ENCODE results near the gene KHDRBS1. TPM values are rescaled to one million over a fixed set of nuclear protein-coding genes. Genes with fewer than 3 reads are reported as not detected.
"Not testable (repeated sequence)": the region's sequence is repeated elsewhere in the genome, so short reads cannot be mapped to it uniquely, and the experiment has no call there.

KHDRBS1 gene
- total and polyA plus RNA-seq, 4 donors = 14.6 to 37.6 (median 24.5) TPM

DNA sequence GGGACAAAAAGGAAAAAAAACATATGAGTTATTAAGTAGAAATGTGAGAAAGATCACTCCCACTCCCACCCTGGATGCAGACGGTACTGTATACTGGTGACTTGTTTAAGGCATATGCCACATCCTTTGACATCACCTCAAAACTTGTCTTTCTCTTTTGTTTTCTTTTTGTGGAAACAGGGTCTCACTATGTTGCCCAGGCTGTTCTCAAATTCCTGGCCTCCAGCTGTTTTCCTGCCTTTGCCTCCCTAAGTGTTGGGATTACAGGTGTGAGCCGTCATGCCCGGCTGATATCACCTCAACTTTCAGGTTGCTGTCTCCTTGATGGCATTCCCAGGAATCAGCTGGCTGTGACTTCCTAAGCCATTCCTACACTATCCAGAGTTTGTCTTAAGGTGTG is 18.4 kb upstream of the KHDRBS1 start:
- no peaks in the 10 kb centered on the region for H3K9me3 ChIP-seq (ENCODE audit: control insufficient read depth in 4 of 4, low read length in 3 of 4)
- H3K9ac ChIP-seq (ENCODE audit: low read depth in 1 of 2, low read length in 2 of 2) = no peak overlapping the region
- no peak overlapping the region for H3K27ac ChIP-seq (ENCODE audit: low read depth in 1 of 2, low read length in 2 of 2)
- no peak for DNase-seq (ENCODE audit: low spot score)
- H3K27me3 ChIP-seq (ENCODE audit: control insufficient read depth in 4 of 4, insufficient read depth in 4 of 4, low read length in 3 of 4) = no peaks in the 10 kb centered on the region
- TF ChIP-seq, protein P1, sequence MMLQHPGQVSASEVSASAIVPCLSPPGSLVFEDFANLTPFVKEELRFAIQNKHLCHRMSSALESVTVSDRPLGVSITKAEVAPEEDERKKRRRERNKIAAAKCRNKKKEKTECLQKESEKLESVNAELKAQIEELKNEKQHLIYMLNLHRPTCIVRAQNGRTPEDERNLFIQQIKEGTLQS (IDR thresholded peaks at IDR 0.05) = no peak
- TF ChIP-seq YY1 (IDR thresholded peaks at IDR 0.05) (no peak), RAD21 (IDR thresholded peaks at IDR 0.05) (no peak), JUND (IDR thresholded peaks at IDR 0.05) (no peak), RXRA (IDR thresholded peaks at IDR 0.05) (no peak), HNF4A (conservative IDR thresholded peaks at IDR 0.05) (no peak)
- 87% methylated on average over 3 of the region's 3 CpGs for WGBS
- no peaks in the 10 kb centered on the region for H3K4me1 ChIP-seq (ENCODE audit: control insufficient read depth in 4 of 4, insufficient read depth in 4 of 4, low read length in 3 of 4)
- no peaks in the 10 kb centered on the region for H3K36me3 ChIP-seq (ENCODE audit: control insufficient read depth in 4 of 4, insufficient read depth in 3 of 4, low read depth in 1 of 4, low read length in 3 of 4)
- H3K4me3 ChIP-seq (ENCODE audit: low read depth in 1 of 3, low read length in 3 of 3) = no peak overlapping the region

DNA sequence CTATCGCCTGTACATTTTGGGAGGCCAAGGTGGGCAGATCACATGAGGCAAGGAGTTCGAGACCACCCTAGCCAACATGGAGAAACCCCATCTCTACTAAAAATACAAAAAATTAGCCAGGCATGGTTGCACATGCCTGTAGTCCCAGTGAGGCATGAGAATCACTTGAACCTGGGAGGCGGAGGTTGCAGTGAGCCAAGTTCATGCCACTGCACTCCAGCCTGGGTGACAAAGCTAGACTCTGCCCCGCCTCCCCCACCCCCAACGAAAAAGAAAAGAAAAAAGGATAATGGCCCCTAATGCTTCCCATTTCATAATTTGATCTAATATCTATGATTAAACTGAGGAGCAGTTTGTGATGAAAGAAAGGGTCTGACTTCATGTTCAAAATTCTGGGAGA is 17.5 kb upstream of the KHDRBS1 start:
- 88% methylated on average over 5 of the region's 5 CpGs for WGBS
- not testable (repeated sequence) for H3K9me3 ChIP-seq (ENCODE audit: control insufficient read depth in 4 of 4, low read length in 3 of 4); DNase-seq (ENCODE audit: low spot score); H3K27ac ChIP-seq (ENCODE audit: low read depth in 1 of 2, low read length in 2 of 2); H3K4me1 ChIP-seq (ENCODE audit: control insufficient read depth in 4 of 4, insufficient read depth in 4 of 4, low read length in 3 of 4); H3K9ac ChIP-seq (ENCODE audit: low read depth in 1 of 2, low read length in 2 of 2); H3K4me3 ChIP-seq (ENCODE audit: low read depth in 1 of 3, low read length in 3 of 3); H3K36me3 ChIP-seq (ENCODE audit: control insufficient read depth in 4 of 4, insufficient read depth in 3 of 4, low read depth in 1 of 4, low read length in 3 of 4); H3K27me3 ChIP-seq (ENCODE audit: control insufficient read depth in 4 of 4, insufficient read depth in 4 of 4, low read length in 3 of 4)

DNA sequence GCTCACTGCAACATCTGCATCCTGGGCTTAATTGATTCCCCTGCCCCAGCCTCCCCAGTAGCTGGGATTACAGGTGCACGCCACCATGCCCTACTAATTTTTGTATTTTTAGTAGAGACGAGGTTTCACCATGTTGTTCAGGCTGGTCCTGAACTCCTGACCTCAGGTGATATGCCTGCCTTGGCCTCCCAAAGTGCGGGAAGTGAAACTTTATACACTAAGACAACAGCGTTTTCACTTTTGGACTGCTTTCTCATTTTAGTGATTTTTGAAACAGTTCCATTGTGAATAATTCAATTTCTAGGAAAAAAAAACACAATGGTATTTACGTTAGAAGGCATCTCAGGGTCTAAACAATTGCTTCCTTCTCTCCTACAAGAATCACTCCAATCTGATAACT is 11.8 kb upstream of the KHDRBS1 start:
- Histone ChIP-seq H3K27ac (ENCODE audit: low read depth in 1 of 2, low read length in 2 of 2) (no peak overlapping the region), H3K27me3 (ENCODE audit: control insufficient read depth in 4 of 4, insufficient read depth in 4 of 4, low read length in 3 of 4) (no peaks in the 10 kb centered on the region), H3K9me3 (ENCODE audit: control insufficient read depth in 4 of 4, low read length in 3 of 4) (no peaks in the 10 kb centered on the region), H3K4me3 (ENCODE audit: low read depth in 1 of 3, low read length in 3 of 3) (no peak overlapping the region), H3K4me1 (ENCODE audit: control insufficient read depth in 4 of 4, insufficient read depth in 4 of 4, low read length in 3 of 4) (no peaks in the 10 kb centered on the region), H3K9ac (ENCODE audit: low read depth in 1 of 2, low read length in 2 of 2) (no peak overlapping the region), H3K36me3 (ENCODE audit: control insufficient read depth in 4 of 4, insufficient read depth in 3 of 4, low read depth in 1 of 4, low read length in 3 of 4) (no peaks in the 10 kb centered on the region)
- no peak for DNase-seq (ENCODE audit: low spot score)
- 91% methylated on average over 5 of the region's 5 CpGs for WGBS
- TF ChIP-seq, protein P2, sequence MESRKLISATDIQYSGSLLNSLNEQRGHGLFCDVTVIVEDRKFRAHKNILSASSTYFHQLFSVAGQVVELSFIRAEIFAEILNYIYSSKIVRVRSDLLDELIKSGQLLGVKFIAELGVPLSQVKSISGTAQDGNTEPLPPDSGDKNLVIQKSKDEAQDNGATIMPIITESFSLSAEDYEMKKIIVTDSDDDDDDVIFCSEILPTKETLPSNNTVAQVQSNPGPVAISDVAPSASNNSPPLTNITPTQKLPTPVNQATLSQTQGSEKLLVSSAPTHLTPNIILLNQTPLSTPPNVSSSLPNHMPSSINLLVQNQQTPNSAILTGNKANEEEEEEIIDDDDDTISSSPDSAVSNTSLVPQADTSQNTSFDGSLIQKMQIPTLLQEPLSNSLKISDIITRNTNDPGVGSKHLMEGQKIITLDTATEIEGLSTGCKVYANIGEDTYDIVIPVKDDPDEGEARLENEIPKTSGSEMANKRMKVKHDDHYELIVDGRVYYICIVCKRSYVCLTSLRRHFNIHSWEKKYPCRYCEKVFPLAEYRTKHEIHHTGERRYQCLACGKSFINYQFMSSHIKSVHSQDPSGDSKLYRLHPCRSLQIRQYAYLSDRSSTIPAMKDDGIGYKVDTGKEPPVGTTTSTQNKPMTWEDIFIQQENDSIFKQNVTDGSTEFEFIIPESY (IDR thresholded peaks at IDR 0.05) = no peak
- TF ChIP-seq EGR1 (IDR thresholded peaks at IDR 0.05; ENCODE audit: low read depth in 2 of 2) (no peak), HNF4A (conservative IDR thresholded peaks at IDR 0.05) (no peak), TAF1 (conservative IDR thresholded peaks at IDR 0.05) (no peak), YY1 (IDR thresholded peaks at IDR 0.05) (no peak), RXRA (IDR thresholded peaks at IDR 0.05) (no peak)
- TF ChIP-seq, protein P1 (IDR thresholded peaks at IDR 0.05) = no peak

DNA sequence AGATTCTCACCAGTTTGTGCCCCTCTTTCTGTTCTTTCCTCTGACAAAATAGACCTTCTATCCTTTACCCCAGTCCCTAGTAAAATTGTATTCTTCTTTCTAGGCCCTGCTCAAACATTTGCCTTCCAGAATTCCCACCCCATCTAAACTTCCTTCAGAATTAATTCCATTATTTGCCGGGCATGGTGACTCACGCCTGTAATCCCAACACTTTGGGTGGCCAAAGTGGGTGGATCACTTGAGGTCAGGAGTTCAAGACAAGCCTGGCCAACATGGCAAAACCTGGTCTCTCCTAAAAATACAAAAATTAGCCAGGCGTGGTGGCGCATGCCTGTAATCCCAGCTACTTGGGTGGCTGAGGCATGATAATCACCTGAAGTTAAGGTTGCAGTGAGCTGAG is 11.4 kb upstream of the KHDRBS1 start:
- not testable (repeated sequence) for H3K4me3 ChIP-seq (ENCODE audit: low read depth in 1 of 3, low read length in 3 of 3); DNase-seq (ENCODE audit: low spot score); H3K27me3 ChIP-seq (ENCODE audit: control insufficient read depth in 4 of 4, insufficient read depth in 4 of 4, low read length in 3 of 4); H3K27ac ChIP-seq (ENCODE audit: low read depth in 1 of 2, low read length in 2 of 2); H3K36me3 ChIP-seq (ENCODE audit: control insufficient read depth in 4 of 4, insufficient read depth in 3 of 4, low read depth in 1 of 4, low read length in 3 of 4); H3K9ac ChIP-seq (ENCODE audit: low read depth in 1 of 2, low read length in 2 of 2); H3K4me1 ChIP-seq (ENCODE audit: control insufficient read depth in 4 of 4, insufficient read depth in 4 of 4, low read length in 3 of 4); H3K9me3 ChIP-seq (ENCODE audit: control insufficient read depth in 4 of 4, low read length in 3 of 4)
- 82% methylated on average over 4 of the region's 4 CpGs for WGBS

Data from liver (tissue), 9 donors.